ENCODE data around the gene PDCD4. TPM values are rescaled to one million over a fixed set of nuclear protein-coding genes. Genes with fewer than 3 reads are reported as not detected.

The PDCD4 gene
- total RNA-seq, 1 donor from 2014 or later, result 142 TPM

- no peaks in the 10 kb centered on the region for H3K36me3 Mint-ChIP-seq
- peak overlapping the region; percentile 99 for H3K4me3 Mint-ChIP-seq
- DNase-seq (ENCODE audit: low spot score in 2 of 2, unreplicated experiment in 2 of 2), result peak; percentile 82 to 92
- H3K27me3 Mint-ChIP-seq (ENCODE audit: low read depth), result no peaks in the 10 kb centered on the region
- no peak for TF ChIP-seq CTCF (IDR thresholded peaks at IDR 0.05; ENCODE audit: unreplicated experiment)
- peak overlapping the region; percentile 100 for H3K27ac Mint-ChIP-seq
- H3K4me1 Mint-ChIP-seq, result peaks cover 34% of the 10 kb centered on the region
- no peaks in the 10 kb centered on the region for H3K9me3 Mint-ChIP-seq
Observed at GRCh38 chr10:110918269-110918642, 46.5 kb downstream of the PDCD4 start.

GRCh38 chr10:110918643-110919348 lies 47.1 kb downstream of the PDCD4 start, which contains the start of gene BBIP1:
Gene BBIP1, minus strand, starts transcription at chr10:110919180. Its CDS starts 1,023 bp downstream, at chr10:110918157.
- peaks cover 37% of the 10 kb centered on the region for H3K4me1 Mint-ChIP-seq
- DNase-seq (ENCODE audit: low spot score in 2 of 2, unreplicated experiment in 2 of 2), result peak in 1 of 2 experiments; percentile 95
- no peaks in the 10 kb centered on the region for H3K27me3 Mint-ChIP-seq (ENCODE audit: low read depth)
- no peaks in the 10 kb centered on the region for H3K36me3 Mint-ChIP-seq
- peak within 1 kb of the TSS; percentile 99 for H3K4me3 Mint-ChIP-seq
- H3K27ac Mint-ChIP-seq, result peak within 1 kb of the TSS; percentile 100
- no peaks in the 10 kb centered on the region for H3K9me3 Mint-ChIP-seq
- TF ChIP-seq CTCF (IDR thresholded peaks at IDR 0.05; ENCODE audit: unreplicated experiment), result no peak

GRCh38 chr10:110919349-110919931 lies 47.7 kb downstream of the PDCD4 start, which contains the start of gene SHOC2:
Gene SHOC2, plus strand, starts transcription at chr10:110919604. Its CDS starts 44,755 bp downstream, at chr10:110964359.
- Mint-ChIP-seq H3K36me3 (no peaks in the 10 kb centered on the region), H3K27me3 (ENCODE audit: low read depth) (no peaks in the 10 kb centered on the region), H3K4me1 (peaks cover 42% of the 10 kb centered on the region), H3K4me3 (peak within 1 kb of the TSS; percentile 99), H3K27ac (peak within 1 kb of the TSS; percentile 100), H3K9me3 (no peaks in the 10 kb centered on the region)
- peak; percentile 82 to 97 for DNase-seq (ENCODE audit: low spot score in 2 of 2, unreplicated experiment in 2 of 2)
- TF ChIP-seq CTCF (IDR thresholded peaks at IDR 0.05; ENCODE audit: unreplicated experiment), result no peak

GRCh38 chr10:110919971-110920881 lies 48.5 kb downstream of the PDCD4 start:
- Mint-ChIP-seq H3K27ac (peak overlapping the region; percentile 84), H3K9me3 (no peaks in the 10 kb centered on the region), H3K4me3 (peak overlapping the region; percentile 78), H3K27me3 (ENCODE audit: low read depth) (no peaks in the 10 kb centered on the region), H3K36me3 (no peaks in the 10 kb centered on the region), H3K4me1 (peaks cover 42% of the 10 kb centered on the region)
- DNase-seq (ENCODE audit: low spot score in 2 of 2, unreplicated experiment in 2 of 2), result peak; percentile 33 to 47
- TF ChIP-seq CTCF (IDR thresholded peaks at IDR 0.05; ENCODE audit: unreplicated experiment), result no peak

GRCh38 chr10:110923856-110924493 lies 52.2 kb downstream of the PDCD4 start:
- TF ChIP-seq CTCF (IDR thresholded peaks at IDR 0.05; ENCODE audit: unreplicated experiment), result no peak
- peaks cover 21% of the 10 kb centered on the region for H3K4me1 Mint-ChIP-seq
- no peaks in the 10 kb centered on the region for H3K36me3 Mint-ChIP-seq
- no peaks in the 10 kb centered on the region for H3K27me3 Mint-ChIP-seq (ENCODE audit: low read depth)
- H3K9me3 Mint-ChIP-seq, result no peaks in the 10 kb centered on the region
- no peak overlapping the region for H3K27ac Mint-ChIP-seq
- no peak overlapping the region for H3K4me3 Mint-ChIP-seq
- DNase-seq (ENCODE audit: low spot score in 2 of 2, unreplicated experiment in 2 of 2), result no peak

Measured in mesothelial cell of epicardium (in vitro differentiated cells).